Activated effector memory CD4-positive, alpha-beta T cell treated with Interleukin-2 at 50 U/mL for 16 hours (primary cell): Measurements from ENCODE around the gene IGDCC3.
A peak's percentile ranks its signal among the peaks of the same experiment; 100 is the strongest.

ENCODE experiments used
- DNase-seq: peaks from one replicate; pipeline ENCODE4 v3.0.0-alpha.2; 2020

The IGDCC3 gene

GRCh38 chr15:65386376-65386775 is 8.6 kb upstream of the IGDCC3 start:
- no peak for DNase-seq

- DNase-seq: no peak
Observed at GRCh38 chr15:65385870-65386258, 8.1 kb upstream of the IGDCC3 start.

- DNase-seq: peak; percentile 74
Observed at GRCh38 chr15:65384895-65385869, 7.4 kb upstream of the IGDCC3 start.

- no peak for DNase-seq
Observed at GRCh38 chr15:65384505-65384894, 6.7 kb upstream of the IGDCC3 start.

GRCh38 chr15:65383991-65384390 is 6.2 kb upstream of the IGDCC3 start:
- no peak for DNase-seq

- no peak for DNase-seq
Observed at GRCh38 chr15:65383456-65383855, 5.7 kb upstream of the IGDCC3 start.

- no peak for DNase-seq
Observed at GRCh38 chr15:65382921-65383320, 5.1 kb upstream of the IGDCC3 start.

GRCh38 chr15:65382146-65382491 is 4.3 kb upstream of the IGDCC3 start:
- DNase-seq: no peak

- DNase-seq: no peak
Observed at GRCh38 chr15:65381445-65382145, 3.8 kb upstream of the IGDCC3 start.

- DNase-seq: no peak
Observed at GRCh38 chr15:65379986-65380385, 2.2 kb upstream of the IGDCC3 start.

- no peak for DNase-seq
Observed at GRCh38 chr15:65377105-65377975, 462 bp downstream of the IGDCC3 start.

- DNase-seq: no peak
Observed at GRCh38 chr15:65376767-65377104, 1.1 kb downstream of the IGDCC3 start.

GRCh38 chr15:65375871-65376607 is 1.8 kb downstream of the IGDCC3 start:
- DNase-seq: no peak

GRCh38 chr15:65374821-65375401 is 2.9 kb downstream of the IGDCC3 start:
- DNase-seq: no peak

- no peak for DNase-seq
Observed at GRCh38 chr15:65374334-65374733, 3.5 kb downstream of the IGDCC3 start.

GRCh38 chr15:65373163-65373651 is 4.6 kb downstream of the IGDCC3 start:
- no peak for DNase-seq

GRCh38 chr15:65372787-65373067 is 5.1 kb downstream of the IGDCC3 start:
- DNase-seq: no peak

GRCh38 chr15:65371976-65372786 is 5.6 kb downstream of the IGDCC3 start:
- DNase-seq: no peak

- DNase-seq: no peak
Observed at GRCh38 chr15:65370885-65371284, 6.9 kb downstream of the IGDCC3 start.

GRCh38 chr15:65369651-65370050 is 8.2 kb downstream of the IGDCC3 start:
- no peak for DNase-seq

- no peak for DNase-seq
Observed at GRCh38 chr15:65369212-65369547, 8.6 kb downstream of the IGDCC3 start.
